22Rv1 (cell line): ENCODE data around the gene CNTF.

Source experiments
- CTCF ChIP-seq: fragments of 450-650 bp; IDR thresholded peaks from 2 replicates; pipeline ENCODE4 v1.5.1; 2017; ENCODE audit warnings: mild to moderate bottlenecking
- ZFX ChIP-seq: fragments of 450-650 bp; IDR thresholded peaks from 2 replicates; pipeline ENCODE4 v1.6.1; 2017; ENCODE audit warnings: antibody characterized with exemption, borderline replicate concordance

GRCh38 chr11:58596621-58597020, 25.8 kb upstream of the CNTF start:
- TF ChIP-seq CTCF (no peak), ZFX (no peak)
